Transverse colon (tissue), 3 donors: ENCODE measurements around the gene DACT2.

ENCODE experiments used
- CTCF ChIP-seq, 5 experiments: fragments of 200-600 bp in 3 of 5; fragments of 450-650 bp in 2 of 5; sonication (generic) in 3 of 5; IDR thresholded peaks; 1 replicate in 2 of 5; 2 replicates in 3 of 5; pipeline ENCODE4 v1.5.1; 2016 to 2017; ENCODE audit warnings: antibody characterized with exemption in 5 of 5, inconsistent platforms in 3 of 5, mild to moderate bottlenecking in 2 of 5, moderate library complexity in 1 of 5
- EP300 ChIP-seq: sonication (generic); formaldehyde crosslinking; IDR thresholded peaks from one replicate; pipeline ENCODE4 v1.6.1; 2017; ENCODE audit warnings: antibody characterized with exemption, low read depth

GRCh38 chr6:168281826-168282225 lies 37.8 kb downstream of the DACT2 start:
- TF ChIP-seq CTCF (IDR thresholded peaks at IDR 0.05) (no peak), EP300 (no peak)
